ENCODE results near the gene OR10A6. TPM values are rescaled to one million over a fixed set of nuclear protein-coding genes. Genes with fewer than 3 reads are reported as not detected.

Gene OR10A6
- total RNA-seq: not detected
- long read RNA-seq: 0 reads

DNA sequence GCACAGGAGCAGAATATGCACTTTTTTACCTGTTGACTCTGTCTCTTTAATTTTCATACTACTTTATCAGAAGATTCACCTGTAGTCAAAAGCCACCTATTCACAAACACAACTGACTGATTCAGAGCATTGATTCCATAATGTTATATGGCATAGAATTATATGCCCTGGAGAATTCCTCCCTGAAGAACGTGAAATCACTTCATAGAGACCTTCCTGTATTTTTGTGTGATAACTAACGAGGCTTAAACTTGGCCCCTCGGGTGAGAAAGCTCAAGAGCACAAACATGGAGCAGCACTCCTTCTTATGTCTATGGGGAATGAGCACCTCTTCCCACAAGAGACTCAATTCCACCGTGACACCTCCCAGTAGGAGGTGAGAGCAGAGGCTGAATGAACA, at the start of gene OR10A6:
Gene OR10A6 (minus strand): TSS at position 101 of the 400 bp plus-strand sequence. CDS start 2,606 bp downstream, outside the sequence.
- H3K9me3 ChIP-seq: no peaks in the 10 kb centered on the region
- no peak for DNase-seq
- TF ChIP-seq CTCF (IDR thresholded peaks at IDR 0.05) (no peak), POLR2A (IDR thresholded peaks at IDR 0.05) (no peak)
- no peaks in the 10 kb centered on the region for H3K27me3 ChIP-seq
- intact Hi-C loops (cut with DNase I): no loop called here
- H3K27ac ChIP-seq: no peak within 1 kb of the TSS
- H3K36me3 ChIP-seq: no peaks in the 10 kb centered on the region
- H3K4me3 ChIP-seq: no peak within 1 kb of the TSS
- 58% methylated on average over 4 of the region's 4 CpGs for WGBS (ENCODE audit: insufficient coverage, low coverage, low lambda C conversion rate, missing lambda C conversion rate)
- no peak for ATAC-seq
- H3K4me1 ChIP-seq: no peaks in the 10 kb centered on the region

DNA sequence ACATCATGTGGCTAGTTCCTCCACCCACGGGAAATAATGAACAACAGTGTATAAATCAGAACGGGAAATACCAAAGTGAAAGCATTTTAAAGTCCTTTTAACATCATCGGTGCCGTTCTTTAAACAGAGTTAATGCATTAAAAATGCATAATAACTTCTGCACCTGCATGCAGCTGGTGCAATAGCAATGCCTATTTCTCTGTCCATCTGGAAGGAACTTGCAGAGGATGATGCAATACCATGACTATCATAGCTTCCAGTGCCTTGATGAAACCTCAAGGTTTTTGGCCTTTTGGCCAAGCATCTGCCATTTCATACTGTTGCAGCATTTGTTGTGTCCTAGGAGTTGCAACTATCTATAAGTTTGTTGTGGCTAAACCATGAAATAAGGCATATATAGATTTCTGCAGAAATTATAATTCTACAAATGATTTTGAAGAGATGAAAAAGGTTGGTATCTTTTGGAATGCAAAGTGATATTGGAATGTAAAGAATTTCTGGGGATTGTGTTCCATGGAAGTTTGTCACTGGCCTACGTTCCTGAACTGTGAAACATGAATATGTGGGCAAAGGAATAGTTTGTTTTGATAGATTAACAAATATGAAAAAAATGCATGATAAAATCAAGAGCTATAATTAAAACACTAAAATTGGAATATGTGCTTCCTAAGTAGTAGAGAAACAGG, 46.3 kb upstream of the OR10A6 start:
- no peak for DNase-seq
- 67% methylated on average over 5 of the region's 5 CpGs for WGBS (ENCODE audit: insufficient coverage, low coverage, low lambda C conversion rate, missing lambda C conversion rate)
- ATAC-seq: no peak
- H3K4me1 ChIP-seq: no peaks in the 10 kb centered on the region
- H3K27ac ChIP-seq: no peak overlapping the region
- intact Hi-C loops (cut with DNase I): no loop called here
- H3K27me3 ChIP-seq: no peaks in the 10 kb centered on the region
- no peak overlapping the region for H3K4me3 ChIP-seq
- no peaks in the 10 kb centered on the region for H3K9me3 ChIP-seq
- TF ChIP-seq CTCF (IDR thresholded peaks at IDR 0.05) (no peak), POLR2A (IDR thresholded peaks at IDR 0.05) (no peak)
- H3K36me3 ChIP-seq: no peaks in the 10 kb centered on the region

GRCh38 chr11:7974668-7975067, 43.6 kb upstream of the OR10A6 start:
- Histone ChIP-seq H3K9me3 (no peaks in the 10 kb centered on the region), H3K4me1 (no peaks in the 10 kb centered on the region), H3K27me3 (no peaks in the 10 kb centered on the region), H3K36me3 (no peaks in the 10 kb centered on the region), H3K4me3 (no peak overlapping the region), H3K27ac (no peak overlapping the region)
- ATAC-seq: no peak
- WGBS (ENCODE audit: insufficient coverage, low coverage, low lambda C conversion rate, missing lambda C conversion rate): 60% methylated on average over 2 of the region's 2 CpGs
- DNase-seq: no peak
- TF ChIP-seq CTCF (IDR thresholded peaks at IDR 0.05) (no peak), POLR2A (IDR thresholded peaks at IDR 0.05) (no peak)
- intact Hi-C loops (cut with DNase I): no loop called here

GRCh38 chr11:7973011-7973410, 41.9 kb upstream of the OR10A6 start:
- no peaks in the 10 kb centered on the region for H3K9me3 ChIP-seq
- WGBS (ENCODE audit: insufficient coverage, low coverage, low lambda C conversion rate, missing lambda C conversion rate): 79% methylated on average over 5 of the region's 5 CpGs
- no peaks in the 10 kb centered on the region for H3K27me3 ChIP-seq
- DNase-seq: no peak
- no peak for TF ChIP-seq CTCF (IDR thresholded peaks at IDR 0.05)
- no peak for TF ChIP-seq POLR2A (IDR thresholded peaks at IDR 0.05)
- no peaks in the 10 kb centered on the region for H3K36me3 ChIP-seq
- no peak for ATAC-seq
- no peak overlapping the region for H3K4me3 ChIP-seq
- intact Hi-C loops (cut with DNase I): no loop called here
- H3K27ac ChIP-seq: no peak overlapping the region
- no peaks in the 10 kb centered on the region for H3K4me1 ChIP-seq

- Histone ChIP-seq H3K4me1 (no peaks in the 10 kb centered on the region), H3K27ac (no peak overlapping the region), H3K9me3 (no peaks in the 10 kb centered on the region), H3K4me3 (no peak overlapping the region), H3K36me3 (no peaks in the 10 kb centered on the region), H3K27me3 (no peaks in the 10 kb centered on the region)
- TF ChIP-seq POLR2A (IDR thresholded peaks at IDR 0.05) (no peak), CTCF (IDR thresholded peaks at IDR 0.05) (no peak)
- intact Hi-C loops (cut with DNase I): no loop called here
- DNase-seq (no peak), ATAC-seq (no peak)
Observed at GRCh38 chr11:7971846-7972245, 40.8 kb upstream of the OR10A6 start.

Measured in right lobe of liver (tissue), 6 donors.